SK-N-SH (cell line): Measurements from ENCODE around the gene SLC6A8.

Experiments
- FOXM1 ChIP-seq: IDR thresholded peaks from 2 replicates; pipeline ENCODE4 v1.4.0; 2012; ENCODE audit warnings: low read depth, mild to moderate bottlenecking
- JUND ChIP-seq: IDR thresholded peaks from 2 replicates; pipeline ENCODE4 v1.4.0; 2012
- NFIC ChIP-seq: IDR thresholded peaks from 2 replicates; pipeline ENCODE4 v1.4.0; 2012; ENCODE audit warnings: borderline replicate concordance
- NRF1 ChIP-seq: IDR thresholded peaks from 2 replicates; pipeline ENCODE4 v1.6.1; 2012; ENCODE audit warnings: low read depth, mild to moderate bottlenecking, low read length
- POLR2AphosphoS5 ChIP-seq: IDR thresholded peaks from 2 replicates; pipeline ENCODE4 v1.6.1; 2012; ENCODE audit warnings: low read depth, low read length
- RFX5 ChIP-seq: IDR thresholded peaks from 2 replicates; pipeline ENCODE4 v1.6.1; 2012; ENCODE audit warnings: mild to moderate bottlenecking, improper control_type of control experiment, low read length
- SMC3 ChIP-seq: IDR thresholded peaks from 2 replicates; pipeline ENCODE4 v1.6.1; 2012; ENCODE audit warnings: low read depth, low read length, improper control_type of control experiment
- TAF1 ChIP-seq: IDR thresholded peaks from 2 replicates; pipeline ENCODE4 v1.6.1; 2012; ENCODE audit warnings: low read depth, mild to moderate bottlenecking, low read length, moderate library complexity, borderline replicate concordance
- TCF12 ChIP-seq: IDR thresholded peaks from 2 replicates; pipeline ENCODE4 v1.4.0; 2012
- TEAD4 ChIP-seq: IDR thresholded peaks from 2 replicates; pipeline ENCODE4 v1.4.0; 2012; ENCODE audit warnings: mild to moderate bottlenecking, borderline replicate concordance; ENCODE audit not compliant: insufficient read depth
- TF ChIP-seq, protein P1 (sequence below): fragments of 200-600 bp; sonication (generic); IDR thresholded peaks from 2 replicates; pipeline ENCODE4 v1.6.1; 2017; ENCODE audit warnings: antibody characterized with exemption, mild to moderate bottlenecking, moderate library complexity
- TF ChIP-seq, protein P2 (sequence below): IDR thresholded peaks from 2 replicates; pipeline ENCODE4 v1.4.0; 2012; ENCODE audit warnings: low read depth
- TF ChIP-seq, protein P3 (sequence below): IDR thresholded peaks from 2 replicates; pipeline ENCODE4 v1.4.0; 2012; ENCODE audit warnings: low read depth, borderline replicate concordance
- TF ChIP-seq, protein P4 (sequence below): fragments of 150-350 bp; IDR thresholded peaks from 2 replicates; pipeline ENCODE4 v1.6.1; 2017; ENCODE audit warnings: antibody characterized with exemption, low read length, low read depth, borderline replicate concordance

DNA sequence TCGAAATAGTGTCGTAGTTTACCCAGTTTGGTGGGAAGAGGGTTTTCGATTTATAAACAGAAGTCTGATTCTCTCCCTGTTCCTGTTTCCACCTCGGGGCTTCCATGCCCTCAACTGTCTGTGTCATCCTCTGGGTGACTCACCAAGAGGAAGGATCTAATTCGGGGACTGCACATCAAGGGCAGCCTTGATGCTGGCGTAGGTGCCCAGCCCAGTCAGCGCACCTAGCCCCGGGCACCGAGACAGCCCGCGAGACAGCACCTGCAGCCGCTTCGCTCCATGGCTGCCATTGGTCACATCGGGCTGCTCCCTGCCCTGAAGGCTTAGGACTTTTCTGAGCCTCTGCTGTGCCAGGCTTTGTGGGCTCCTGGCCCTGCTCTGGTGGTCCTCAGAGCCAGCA, 44.7 kb downstream of the SLC6A8 start:
- TF ChIP-seq TEAD4 (no peak), NRF1 (no peak), POLR2AphosphoS5 (no peak), SMC3 (no peak), NFIC (no peak), FOXM1 (no peak), TCF12 (no peak), JUND (no peak), RFX5 (no peak), TAF1 (no peak)
- TF ChIP-seq, protein P1, sequence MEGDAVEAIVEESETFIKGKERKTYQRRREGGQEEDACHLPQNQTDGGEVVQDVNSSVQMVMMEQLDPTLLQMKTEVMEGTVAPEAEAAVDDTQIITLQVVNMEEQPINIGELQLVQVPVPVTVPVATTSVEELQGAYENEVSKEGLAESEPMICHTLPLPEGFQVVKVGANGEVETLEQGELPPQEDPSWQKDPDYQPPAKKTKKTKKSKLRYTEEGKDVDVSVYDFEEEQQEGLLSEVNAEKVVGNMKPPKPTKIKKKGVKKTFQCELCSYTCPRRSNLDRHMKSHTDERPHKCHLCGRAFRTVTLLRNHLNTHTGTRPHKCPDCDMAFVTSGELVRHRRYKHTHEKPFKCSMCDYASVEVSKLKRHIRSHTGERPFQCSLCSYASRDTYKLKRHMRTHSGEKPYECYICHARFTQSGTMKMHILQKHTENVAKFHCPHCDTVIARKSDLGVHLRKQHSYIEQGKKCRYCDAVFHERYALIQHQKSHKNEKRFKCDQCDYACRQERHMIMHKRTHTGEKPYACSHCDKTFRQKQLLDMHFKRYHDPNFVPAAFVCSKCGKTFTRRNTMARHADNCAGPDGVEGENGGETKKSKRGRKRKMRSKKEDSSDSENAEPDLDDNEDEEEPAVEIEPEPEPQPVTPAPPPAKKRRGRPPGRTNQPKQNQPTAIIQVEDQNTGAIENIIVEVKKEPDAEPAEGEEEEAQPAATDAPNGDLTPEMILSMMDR = no peak
- TF ChIP-seq, protein P2, sequence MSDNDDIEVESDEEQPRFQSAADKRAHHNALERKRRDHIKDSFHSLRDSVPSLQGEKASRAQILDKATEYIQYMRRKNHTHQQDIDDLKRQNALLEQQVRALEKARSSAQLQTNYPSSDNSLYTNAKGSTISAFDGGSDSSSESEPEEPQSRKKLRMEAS = no peak
- TF ChIP-seq, protein P3, sequence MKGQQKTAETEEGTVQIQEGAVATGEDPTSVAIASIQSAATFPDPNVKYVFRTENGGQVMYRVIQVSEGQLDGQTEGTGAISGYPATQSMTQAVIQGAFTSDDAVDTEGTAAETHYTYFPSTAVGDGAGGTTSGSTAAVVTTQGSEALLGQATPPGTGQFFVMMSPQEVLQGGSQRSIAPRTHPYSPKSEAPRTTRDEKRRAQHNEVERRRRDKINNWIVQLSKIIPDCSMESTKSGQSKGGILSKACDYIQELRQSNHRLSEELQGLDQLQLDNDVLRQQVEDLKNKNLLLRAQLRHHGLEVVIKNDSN = no peak
- TF ChIP-seq, protein P4, sequence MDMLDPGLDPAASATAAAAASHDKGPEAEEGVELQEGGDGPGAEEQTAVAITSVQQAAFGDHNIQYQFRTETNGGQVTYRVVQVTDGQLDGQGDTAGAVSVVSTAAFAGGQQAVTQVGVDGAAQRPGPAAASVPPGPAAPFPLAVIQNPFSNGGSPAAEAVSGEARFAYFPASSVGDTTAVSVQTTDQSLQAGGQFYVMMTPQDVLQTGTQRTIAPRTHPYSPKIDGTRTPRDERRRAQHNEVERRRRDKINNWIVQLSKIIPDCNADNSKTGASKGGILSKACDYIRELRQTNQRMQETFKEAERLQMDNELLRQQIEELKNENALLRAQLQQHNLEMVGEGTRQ = no peak
